ENCODE data around the gene CCP110. TPM values are rescaled to one million over a fixed set of nuclear protein-coding genes. Genes with fewer than 3 reads are reported as not detected.

CCP110 gene
- total RNA-seq, 1 donor from 2014 or later: 32.7 TPM

DNA sequence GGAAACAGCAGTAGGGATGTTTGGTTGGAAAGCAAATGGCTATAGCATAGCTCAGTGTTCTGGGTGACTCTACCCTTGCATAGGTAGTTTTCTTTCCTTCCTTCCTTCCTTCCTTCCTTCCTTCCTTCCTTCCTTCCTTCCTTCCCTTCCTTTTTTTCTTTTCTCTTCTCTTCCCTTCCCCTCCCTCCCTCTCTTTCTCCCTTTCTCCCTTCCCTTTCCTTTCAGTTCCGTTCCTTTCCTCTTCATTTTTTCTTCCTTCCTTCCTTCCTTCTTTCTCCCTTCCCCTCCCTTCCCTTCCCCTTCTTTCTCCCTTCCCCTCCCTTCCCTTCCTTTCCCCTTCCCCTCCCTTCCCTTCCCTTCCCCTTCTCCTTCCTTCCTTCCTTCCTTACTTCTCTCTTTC, 33.1 kb upstream of the CCP110 start:
- Mint-ChIP-seq H3K4me3 (no peak overlapping the region), H3K27me3 (ENCODE audit: insufficient read depth, low read depth) (peaks cover 4% of the 10 kb centered on the region), H3K9me3 (no peaks in the 10 kb centered on the region), H3K36me3 (no peaks in the 10 kb centered on the region), H3K27ac (no peak overlapping the region), H3K4me1 (peaks cover 16% of the 10 kb centered on the region)
- Histone ChIP-seq H4K20me1 (ENCODE audit: low read depth) (no peaks in the 10 kb centered on the region), H3F3A (ENCODE audit: low read depth) (peaks cover 6% of the 10 kb centered on the region), H3K9me3 (ENCODE audit: low read depth) (no peaks in the 10 kb centered on the region), H3K79me2 (ENCODE audit: low read depth) (no peaks in the 10 kb centered on the region), H3K27ac (no peak overlapping the region), H3K27me3 (no peaks in the 10 kb centered on the region), H3K36me3 (no peaks in the 10 kb centered on the region), H3K4me1 (peaks cover 14% of the 10 kb centered on the region), H3K4me2 (no peak overlapping the region), H2AFZ (replicated peaks) (no peak overlapping the region), H3K9ac (no peak overlapping the region), H3K4me3 (no peak overlapping the region)
- TF ChIP-seq EZH2 (IDR thresholded peaks at IDR 0.05): no peak
- no peak for TF ChIP-seq CTCF (IDR thresholded peaks at IDR 0.05)
- no peak for TF ChIP-seq EZH2phosphoT487 (IDR thresholded peaks at IDR 0.05)
- DNase-seq (ENCODE audit: low spot score): no peak

- TF ChIP-seq CTCF (IDR thresholded peaks at IDR 0.05) (no peak), EZH2phosphoT487 (IDR thresholded peaks at IDR 0.05) (no peak), EZH2 (IDR thresholded peaks at IDR 0.05) (no peak)
- H3K4me2 ChIP-seq: no peak overlapping the region
- H3K36me3 ChIP-seq: no peaks in the 10 kb centered on the region
- H3F3A ChIP-seq (ENCODE audit: low read depth): no peaks in the 10 kb centered on the region
- Mint-ChIP-seq H3K27me3 (ENCODE audit: insufficient read depth, low read depth) (no peaks in the 10 kb centered on the region), H3K9me3 (no peaks in the 10 kb centered on the region), H3K4me1 (peaks cover 4% of the 10 kb centered on the region), H3K27ac (no peak overlapping the region), H3K36me3 (peaks cover 17% of the 10 kb centered on the region), H3K4me3 (no peak overlapping the region)
- no peaks in the 10 kb centered on the region for H3K79me2 ChIP-seq (ENCODE audit: low read depth)
- H3K27me3 ChIP-seq: no peaks in the 10 kb centered on the region
- no peaks in the 10 kb centered on the region for H3K4me1 ChIP-seq
- H3K9me3 ChIP-seq (ENCODE audit: low read depth): no peaks in the 10 kb centered on the region
- no peaks in the 10 kb centered on the region for H4K20me1 ChIP-seq (ENCODE audit: low read depth)
- H3K27ac ChIP-seq: no peak overlapping the region
- H2AFZ ChIP-seq (replicated peaks): no peak overlapping the region
- H3K4me3 ChIP-seq: no peak overlapping the region
- no peak for DNase-seq (ENCODE audit: low spot score)
- no peak overlapping the region for H3K9ac ChIP-seq
These were observed 26.6 kb upstream of the CCP110 start for GRCh38 chr16:19497176-19497575.

GRCh38 chr16:19499006-19499405, 24.7 kb upstream of the CCP110 start:
- Histone ChIP-seq H3K79me2 (ENCODE audit: low read depth) (no peaks in the 10 kb centered on the region), H3K4me3 (no peak overlapping the region), H2AFZ (replicated peaks) (no peak overlapping the region), H3K9ac (no peak overlapping the region), H3K27ac (no peak overlapping the region), H3K27me3 (no peaks in the 10 kb centered on the region), H3K4me2 (no peak overlapping the region), H3F3A (ENCODE audit: low read depth) (no peaks in the 10 kb centered on the region), H3K4me1 (no peaks in the 10 kb centered on the region), H4K20me1 (ENCODE audit: low read depth) (no peaks in the 10 kb centered on the region), H3K9me3 (ENCODE audit: low read depth) (no peaks in the 10 kb centered on the region), H3K36me3 (no peaks in the 10 kb centered on the region)
- Mint-ChIP-seq H3K27ac (no peak overlapping the region), H3K27me3 (ENCODE audit: insufficient read depth, low read depth) (no peaks in the 10 kb centered on the region), H3K36me3 (peaks cover 25% of the 10 kb centered on the region), H3K4me3 (no peak overlapping the region), H3K4me1 (peaks cover 4% of the 10 kb centered on the region), H3K9me3 (no peaks in the 10 kb centered on the region)
- DNase-seq (ENCODE audit: low spot score): no peak
- TF ChIP-seq CTCF (IDR thresholded peaks at IDR 0.05): no peak
- TF ChIP-seq EZH2 (IDR thresholded peaks at IDR 0.05): no peak
- no peak for TF ChIP-seq EZH2phosphoT487 (IDR thresholded peaks at IDR 0.05)
